Stimulated activated naive CD8-positive, alpha-beta T cell treated with anti-CD3 and anti-CD28 coated beads, Interleukin-15, amount 100 ng/mL, for 72 hours (primary cell): ENCODE data around the gene ARHGAP42.
"Not testable (repeated sequence)": the region's sequence is repeated elsewhere in the genome, so short reads cannot be mapped to it uniquely, and the experiment has no call there.

Source experiments
- ATAC-seq: fragments of 150-1000 bp; cut with Tn5 transposase; 2 replicates; pipeline ENCODE4 v1.10.0; 2021; ENCODE audit warnings: mild to moderate bottlenecking, moderate library complexity
- DNase-seq, 2 donors: peaks; one replicate each; pipeline ENCODE4 v3.0.0; 2021 to 2022
- H3K27ac Mint-ChIP-seq, 2 donors: one replicate each; pipeline ENCODE4 v1.8.0; 2022; ENCODE audit warnings: mild to moderate bottlenecking in 2 of 2, mixed read lengths in 2 of 2, moderate library complexity in 2 of 2
- H3K27me3 Mint-ChIP-seq: one replicate; pipeline ENCODE4 v1.8.0; 2022; ENCODE audit warnings: mixed read lengths
- H3K4me1 Mint-ChIP-seq: one replicate; pipeline ENCODE4 v1.8.0; 2022; ENCODE audit warnings: mild to moderate bottlenecking, mixed read lengths
- H3K4me3 Mint-ChIP-seq, 2 donors: one replicate each; pipeline ENCODE4 v1.8.0; 2022; ENCODE audit warnings: mild to moderate bottlenecking in 2 of 2, mixed read lengths in 2 of 2, moderate library complexity in 1 of 2
- H3K9me3 Mint-ChIP-seq, 2 donors: one replicate each; pipeline ENCODE4 v1.8.0; 2022; ENCODE audit warnings: mixed read lengths in 2 of 2

Gene ARHGAP42

DNA sequence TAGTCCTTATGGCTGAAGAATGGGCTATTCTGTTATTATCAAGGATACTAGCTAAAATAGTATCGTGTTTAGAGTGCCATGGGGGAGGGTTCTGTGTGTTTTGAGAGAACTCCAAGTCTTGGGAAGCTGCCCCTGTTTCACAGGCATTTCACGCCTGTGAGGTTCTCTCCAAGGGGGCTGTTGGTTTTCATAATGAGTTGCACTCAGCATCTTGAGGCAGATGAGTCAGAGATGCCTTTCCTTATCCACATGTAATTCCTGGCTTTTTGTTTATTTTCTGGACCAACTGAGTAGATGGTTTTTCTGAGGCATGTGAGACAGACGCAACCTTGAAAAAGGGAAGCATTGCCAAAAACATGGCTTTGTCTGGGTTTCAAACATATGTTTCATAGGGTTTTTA lies 203.7 kb downstream of the ARHGAP42 start:
- no peak overlapping the region for H3K27ac Mint-ChIP-seq
- H3K9me3 Mint-ChIP-seq: peaks cover 0 to 4% of the 10 kb centered on the region in 2 donors
- no peak overlapping the region for H3K4me3 Mint-ChIP-seq
- DNase-seq (no peak), ATAC-seq (no peak)
- H3K27me3 Mint-ChIP-seq: no peaks in the 10 kb centered on the region
- H3K4me1 Mint-ChIP-seq: no peaks in the 10 kb centered on the region

DNA sequence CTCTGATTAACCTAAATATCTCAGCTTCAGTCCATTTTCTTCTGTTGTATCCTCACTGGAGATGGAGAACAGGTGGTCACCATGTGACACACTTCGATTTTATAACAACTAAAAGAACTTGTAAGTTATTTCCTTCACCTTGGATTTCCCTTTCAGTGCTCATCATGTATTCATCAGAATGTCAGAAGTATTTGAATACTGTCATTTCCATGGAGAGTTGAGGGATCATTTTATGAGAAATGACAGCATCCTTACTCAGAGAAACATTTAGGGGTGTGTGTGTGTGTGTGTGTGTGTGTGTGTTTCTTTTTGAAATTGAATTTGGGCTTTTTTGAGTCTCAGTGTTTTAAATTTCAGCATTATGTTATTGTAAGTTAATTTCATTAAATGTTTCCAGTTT lies 205.8 kb downstream of the ARHGAP42 start:
- DNase-seq (no peak), ATAC-seq (no peak)
- H3K4me3 Mint-ChIP-seq: no peak overlapping the region
- no peaks in the 10 kb centered on the region for H3K4me1 Mint-ChIP-seq
- H3K27ac Mint-ChIP-seq: no peak overlapping the region
- H3K27me3 Mint-ChIP-seq: no peaks in the 10 kb centered on the region
- H3K9me3 Mint-ChIP-seq: peaks cover 3 to 4% of the 10 kb centered on the region in 2 donors

- Mint-ChIP-seq H3K9me3 (peaks cover 4 to 27% of the 10 kb centered on the region in 2 donors), H3K27me3 (no peaks in the 10 kb centered on the region), H3K4me1 (no peaks in the 10 kb centered on the region), H3K27ac (no peak overlapping the region), H3K4me3 (no peak overlapping the region)
- DNase-seq (no peak), ATAC-seq (no peak)
Observed at GRCh38 chr11:100895449-100895848, 208.4 kb downstream of the ARHGAP42 start.

DNA sequence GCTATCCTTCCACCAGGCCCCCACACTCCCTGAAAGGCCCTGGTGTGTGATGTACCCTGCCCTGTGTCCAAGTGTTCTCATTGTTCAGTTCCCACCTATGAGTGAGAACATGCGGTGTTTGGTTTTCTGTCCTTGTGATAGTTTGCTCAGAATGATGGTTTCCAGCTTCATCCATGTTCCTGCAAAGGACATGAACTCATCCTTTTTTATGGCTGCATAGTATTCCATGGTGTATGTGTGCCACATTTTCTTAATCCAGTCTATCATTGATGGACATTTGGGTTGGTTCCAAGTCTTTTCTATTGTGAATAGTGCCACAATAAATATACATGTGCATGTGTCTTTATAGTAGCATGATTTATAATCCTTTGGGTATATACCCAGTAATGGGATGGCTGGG lies 208.9 kb downstream of the ARHGAP42 start:
- not testable (repeated sequence) for DNase-seq, H3K27me3 Mint-ChIP-seq, ATAC-seq, H3K4me3 Mint-ChIP-seq, H3K4me1 Mint-ChIP-seq, H3K27ac Mint-ChIP-seq
- H3K9me3 Mint-ChIP-seq: peaks cover 4 to 33% of the 10 kb centered on the region in 2 donors

DNA sequence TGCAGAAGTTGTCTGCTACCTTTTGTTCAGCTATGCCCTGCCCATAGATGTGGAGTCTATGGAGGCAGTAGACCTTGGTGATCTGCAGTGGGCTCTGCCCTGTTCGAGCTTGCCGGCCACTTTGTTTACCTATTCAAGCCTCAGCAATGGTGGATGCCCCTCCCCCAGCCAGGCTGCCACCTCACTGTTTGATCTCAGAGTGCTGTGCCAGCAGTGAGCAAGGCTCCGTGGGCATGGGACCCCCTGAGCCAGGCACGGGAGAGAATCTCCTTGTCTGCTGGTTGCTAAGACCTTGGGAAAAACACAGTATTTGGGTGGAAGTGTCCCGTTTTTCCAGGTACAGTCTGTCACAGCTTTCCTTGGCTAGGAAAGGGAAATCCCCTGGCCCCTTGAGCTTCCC lies 214.4 kb downstream of the ARHGAP42 start:
- not testable (repeated sequence) for H3K4me1 Mint-ChIP-seq, ATAC-seq, H3K27ac Mint-ChIP-seq, H3K27me3 Mint-ChIP-seq, DNase-seq, H3K4me3 Mint-ChIP-seq
- peaks cover 0 to 35% of the 10 kb centered on the region in 2 donors for H3K9me3 Mint-ChIP-seq

GRCh38 chr11:100902454-100903141 lies 215.5 kb downstream of the ARHGAP42 start:
- H3K27me3 Mint-ChIP-seq: peaks cover 8% of the 10 kb centered on the region
- no peaks in the 10 kb centered on the region for H3K4me1 Mint-ChIP-seq
- no peak for DNase-seq
- no peak for ATAC-seq
- peaks cover 0 to 44% of the 10 kb centered on the region in 2 donors for H3K9me3 Mint-ChIP-seq
- H3K27ac Mint-ChIP-seq: no peak overlapping the region
- no peak overlapping the region for H3K4me3 Mint-ChIP-seq

- ATAC-seq (no peak), DNase-seq (no peak)
- no peak overlapping the region for H3K4me3 Mint-ChIP-seq
- H3K27me3 Mint-ChIP-seq: peaks cover 8% of the 10 kb centered on the region
- no peaks in the 10 kb centered on the region for H3K4me1 Mint-ChIP-seq
- peaks cover 0 to 37% of the 10 kb centered on the region in 2 donors for H3K9me3 Mint-ChIP-seq
- no peak overlapping the region for H3K27ac Mint-ChIP-seq
Observed at GRCh38 chr11:100903284-100903683, 216.2 kb downstream of the ARHGAP42 start.

DNA sequence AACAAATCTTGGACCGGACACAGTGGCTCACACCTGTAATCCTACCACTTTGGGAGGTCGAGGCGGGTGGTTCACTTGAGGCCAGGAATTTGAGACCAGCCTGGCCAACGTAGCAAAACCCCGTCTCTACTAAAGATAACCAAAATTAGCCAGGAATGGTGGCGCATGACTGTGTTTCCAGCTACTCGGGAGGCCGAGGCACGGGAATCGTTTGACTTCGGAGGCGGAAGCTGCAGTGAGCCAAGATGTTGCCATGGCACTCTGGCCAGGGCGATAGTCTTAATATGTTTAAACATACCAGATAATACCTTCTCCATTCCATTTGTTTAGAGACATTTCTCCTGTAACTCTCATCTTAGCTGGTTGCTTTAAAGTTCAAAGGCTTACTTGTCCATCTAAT lies 218.6 kb downstream of the ARHGAP42 start:
- no peaks in the 10 kb centered on the region for H3K4me1 Mint-ChIP-seq
- peaks cover 8% of the 10 kb centered on the region for H3K27me3 Mint-ChIP-seq
- no peak for DNase-seq
- peaks cover 0 to 14% of the 10 kb centered on the region in 2 donors for H3K9me3 Mint-ChIP-seq
- H3K27ac Mint-ChIP-seq: no peak overlapping the region
- no peak for ATAC-seq
- H3K4me3 Mint-ChIP-seq: no peak overlapping the region

- DNase-seq (no peak), ATAC-seq (no peak)
- no peaks in the 10 kb centered on the region for H3K4me1 Mint-ChIP-seq
- H3K27ac Mint-ChIP-seq: no peak overlapping the region
- peaks cover 0 to 8% of the 10 kb centered on the region in 2 donors for H3K9me3 Mint-ChIP-seq
- no peak overlapping the region for H3K4me3 Mint-ChIP-seq
- peaks cover 8% of the 10 kb centered on the region for H3K27me3 Mint-ChIP-seq
Observed at GRCh38 chr11:100908746-100909145, 221.7 kb downstream of the ARHGAP42 start.

GRCh38 chr11:100910808-100911207 lies 223.7 kb downstream of the ARHGAP42 start:
- peaks cover 0 to 8% of the 10 kb centered on the region in 2 donors for H3K9me3 Mint-ChIP-seq
- no peak overlapping the region for H3K27ac Mint-ChIP-seq
- H3K27me3 Mint-ChIP-seq: peaks cover 8% of the 10 kb centered on the region
- H3K4me3 Mint-ChIP-seq: no peak overlapping the region
- DNase-seq (no peak), ATAC-seq (peak; percentile 23)
- H3K4me1 Mint-ChIP-seq: no peaks in the 10 kb centered on the region

DNA sequence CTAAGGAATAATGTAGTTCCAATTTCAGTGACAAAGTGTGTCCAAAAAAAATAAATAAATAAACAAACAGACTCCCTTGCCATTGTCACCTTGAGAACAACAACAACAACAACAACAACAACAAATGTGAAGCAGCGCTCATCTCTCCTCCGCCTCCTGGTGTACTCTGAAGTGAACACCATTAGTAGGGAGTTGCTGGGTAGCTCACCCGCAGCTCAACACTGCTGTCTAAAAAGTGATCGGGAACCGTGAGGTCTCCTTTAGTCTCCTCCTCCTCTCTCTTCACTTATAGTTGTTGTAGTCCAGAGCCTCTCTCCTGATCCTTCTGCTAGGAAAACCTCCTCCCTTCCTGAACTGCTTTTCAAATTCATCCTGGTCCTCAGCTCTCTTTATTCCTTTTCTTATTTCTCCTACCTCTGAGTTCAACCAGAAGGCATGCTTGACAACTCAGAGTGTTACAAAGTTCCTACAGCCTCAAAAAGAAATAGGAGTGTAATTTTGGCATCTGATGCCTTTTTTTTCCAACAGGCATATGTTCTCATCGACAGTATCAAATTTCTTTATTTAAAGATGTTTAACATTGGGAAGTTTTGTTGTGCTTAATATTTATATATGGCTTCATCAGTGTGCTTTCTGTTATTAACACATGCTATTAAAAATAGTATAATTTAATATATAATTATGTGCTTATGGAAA lies 227.5 kb downstream of the ARHGAP42 start:
- H3K27ac Mint-ChIP-seq: no peak overlapping the region
- H3K27me3 Mint-ChIP-seq: no peaks in the 10 kb centered on the region
- ATAC-seq: no peak
- H3K9me3 Mint-ChIP-seq: no peaks in the 10 kb centered on the region
- H3K4me3 Mint-ChIP-seq: no peak overlapping the region
- DNase-seq: no peak
- no peaks in the 10 kb centered on the region for H3K4me1 Mint-ChIP-seq

- Mint-ChIP-seq H3K4me3 (no peak overlapping the region), H3K4me1 (no peaks in the 10 kb centered on the region), H3K27ac (no peak overlapping the region), H3K9me3 (no peaks in the 10 kb centered on the region), H3K27me3 (no peaks in the 10 kb centered on the region)
- ATAC-seq: no peak
- DNase-seq: no peak
Observed at GRCh38 chr11:100918551-100919500, 231.7 kb downstream of the ARHGAP42 start.

GRCh38 chr11:100920593-100920992 lies 233.5 kb downstream of the ARHGAP42 start:
- ATAC-seq (no peak), DNase-seq (no peak)
- Mint-ChIP-seq H3K9me3 (no peaks in the 10 kb centered on the region), H3K4me1 (no peaks in the 10 kb centered on the region), H3K4me3 (no peak overlapping the region), H3K27me3 (no peaks in the 10 kb centered on the region), H3K27ac (no peak overlapping the region)

DNA sequence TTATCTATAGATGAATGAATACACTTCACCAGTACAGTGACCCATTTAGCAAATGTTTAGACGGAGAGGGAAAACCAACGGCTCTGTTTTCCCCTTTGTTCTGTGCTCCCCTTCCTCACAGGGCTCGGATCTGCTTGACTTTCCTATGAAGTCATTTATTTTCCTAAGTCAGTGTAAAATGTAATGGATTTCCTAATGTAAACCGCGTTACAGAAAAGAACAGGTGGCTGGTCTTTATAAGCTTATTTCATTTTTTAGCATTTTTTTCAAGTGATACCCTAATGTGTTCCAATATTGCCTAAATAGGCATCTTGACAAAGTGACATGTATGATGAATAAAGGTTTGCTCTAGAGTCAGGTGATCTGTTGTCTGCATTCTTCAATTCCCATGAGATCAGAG lies 235.0 kb downstream of the ARHGAP42 start:
- no peak overlapping the region for H3K27ac Mint-ChIP-seq
- DNase-seq: no peak
- ATAC-seq: no peak
- no peaks in the 10 kb centered on the region for H3K4me1 Mint-ChIP-seq
- H3K9me3 Mint-ChIP-seq: no peaks in the 10 kb centered on the region
- no peak overlapping the region for H3K4me3 Mint-ChIP-seq
- no peaks in the 10 kb centered on the region for H3K27me3 Mint-ChIP-seq

- H3K4me1 Mint-ChIP-seq: no peaks in the 10 kb centered on the region
- no peaks in the 10 kb centered on the region for H3K9me3 Mint-ChIP-seq
- H3K4me3 Mint-ChIP-seq: no peak overlapping the region
- H3K27me3 Mint-ChIP-seq: no peaks in the 10 kb centered on the region
- ATAC-seq: no peak
- no peak for DNase-seq
- H3K27ac Mint-ChIP-seq: no peak overlapping the region
Observed at GRCh38 chr11:100923555-100923954, 236.5 kb downstream of the ARHGAP42 start.

GRCh38 chr11:100925935-100926334 lies 238.8 kb downstream of the ARHGAP42 start:
- Mint-ChIP-seq H3K27ac (no peak overlapping the region), H3K4me3 (no peak overlapping the region)

More at GRCh38 chr11:100925935-100926334, 238.8 kb downstream of the ARHGAP42 start:
- Mint-ChIP-seq H3K27me3 (no peaks in the 10 kb centered on the region), H3K9me3 (no peaks in the 10 kb centered on the region), H3K4me1 (no peaks in the 10 kb centered on the region)
- DNase-seq (no peak), ATAC-seq (peak; percentile 52)
